HG02870 (cell line): ENCODE results near the gene SRPRB.

ENCODE experiments used
- ATAC-seq: cut with Tn5 transposase; IDR thresholded peaks from one replicate; pipeline ENCODE4 v1.9.1; 2021; ENCODE audit warnings: mild to moderate bottlenecking, moderate library complexity; ENCODE audit not compliant: unreplicated experiment

The SRPRB gene

GRCh38 chr3:133840055-133840737, 34.6 kb downstream of the SRPRB start:
- ATAC-seq = no peak

- no peak for ATAC-seq
Observed at GRCh38 chr3:133840767-133841166, 35.2 kb downstream of the SRPRB start.

- no peak for ATAC-seq
Observed at GRCh38 chr3:133841196-133841595, 35.6 kb downstream of the SRPRB start.

- no peak for ATAC-seq
Observed at GRCh38 chr3:133842158-133842557, 36.5 kb downstream of the SRPRB start.

DNA sequence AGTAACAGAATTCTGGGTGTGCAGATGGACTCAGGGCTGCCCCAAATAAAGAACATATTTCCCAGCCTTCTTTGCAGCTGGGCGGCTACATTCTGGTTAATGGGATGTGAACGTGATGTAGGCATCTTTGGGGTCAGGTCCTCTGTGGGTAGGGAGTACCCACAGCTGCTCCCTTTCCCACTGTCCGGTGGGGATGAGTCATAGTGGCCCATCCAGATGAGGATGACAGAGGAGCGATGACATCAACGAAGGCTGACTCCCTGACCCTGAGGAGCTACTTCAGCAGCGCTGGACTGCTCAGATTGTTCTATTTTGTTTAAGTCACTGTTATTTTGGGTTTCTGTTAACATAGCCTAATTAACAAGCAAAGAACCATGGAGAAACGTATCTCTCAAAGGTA, 38.0 kb downstream of the SRPRB start:
- ATAC-seq = no peak

GRCh38 chr3:133845127-133845526, 39.5 kb downstream of the SRPRB start:
- no peak for ATAC-seq

- no peak for ATAC-seq
Observed at GRCh38 chr3:133849346-133849745, 43.7 kb downstream of the SRPRB start.

GRCh38 chr3:133850034-133850433, 44.4 kb downstream of the SRPRB start:
- ATAC-seq = no peak

- no peak for ATAC-seq
Observed at GRCh38 chr3:133851266-133851906, 45.8 kb downstream of the SRPRB start.

DNA sequence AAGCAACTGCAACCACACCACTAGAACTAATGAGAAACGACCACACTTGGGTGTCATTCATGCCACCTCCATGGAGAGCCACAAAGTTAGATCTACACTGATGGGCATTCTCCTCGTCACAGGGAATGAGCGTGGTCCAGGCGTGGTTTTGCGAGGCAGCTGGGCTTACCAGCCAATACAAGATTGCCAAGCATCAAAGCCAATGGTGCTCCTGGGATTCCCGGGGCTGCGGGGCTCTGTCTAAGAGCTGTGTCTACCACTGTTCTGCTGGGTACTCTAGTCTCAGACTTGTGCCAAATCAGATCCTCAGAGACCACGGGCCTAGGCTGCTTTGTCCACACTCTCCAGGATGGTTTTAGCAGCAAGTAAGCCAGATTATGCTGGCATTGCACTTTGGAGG, 46.3 kb downstream of the SRPRB start:
- ATAC-seq = no peak

- no peak for ATAC-seq
Observed at GRCh38 chr3:133853063-133853924, 47.7 kb downstream of the SRPRB start.

DNA sequence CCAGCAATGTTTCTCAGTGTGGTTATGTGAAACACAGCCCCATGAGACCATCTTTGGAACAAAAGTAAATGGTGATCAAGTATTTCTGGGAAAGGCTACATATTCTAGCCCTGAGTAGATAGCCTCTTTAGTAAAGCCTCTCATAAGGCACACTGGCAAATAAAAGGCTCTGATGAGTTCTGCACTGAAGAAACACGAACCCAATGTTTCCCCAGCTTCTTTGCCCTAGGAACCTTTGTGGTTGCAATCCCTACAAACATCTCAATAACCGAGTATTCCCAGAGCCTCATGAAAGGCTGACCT, 48.3 kb downstream of the SRPRB start:
- ATAC-seq = no peak

DNA sequence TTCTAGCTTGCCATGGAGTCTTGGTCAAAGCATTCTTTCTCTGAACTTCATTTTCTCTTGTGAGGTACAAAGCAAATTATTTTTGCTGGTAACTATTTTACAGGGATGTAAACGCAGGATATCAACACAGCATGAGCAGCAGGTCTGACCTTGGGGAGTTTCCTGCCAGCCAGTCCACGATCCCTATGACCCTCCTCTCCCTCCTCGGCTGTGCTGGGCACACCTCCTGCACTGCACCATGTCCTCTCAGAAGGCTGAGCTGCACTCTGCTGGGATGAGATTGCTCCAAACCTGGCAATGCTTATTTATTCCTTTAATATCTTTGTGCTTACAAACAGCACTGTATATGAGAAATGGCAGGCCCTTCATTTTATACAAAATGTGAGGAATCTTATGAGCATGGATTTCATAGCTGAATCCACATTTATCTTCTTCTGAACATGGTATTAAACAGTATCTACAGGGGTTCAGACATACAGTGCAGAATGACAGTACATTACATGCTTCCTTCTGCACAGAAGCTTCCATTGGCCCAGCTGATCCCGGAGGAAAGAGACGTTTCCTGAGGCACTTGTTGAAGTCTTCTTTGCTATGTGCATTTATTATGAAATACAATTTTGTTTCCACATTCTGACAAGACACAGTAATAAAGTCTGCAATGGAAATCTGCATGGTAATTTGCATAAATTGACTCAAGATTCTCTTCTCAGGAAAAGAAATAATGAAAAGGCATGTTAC, 48.8 kb downstream of the SRPRB start:
- ATAC-seq = no peak

GRCh38 chr3:133855002-133855370, 49.4 kb downstream of the SRPRB start:
- no peak for ATAC-seq

DNA sequence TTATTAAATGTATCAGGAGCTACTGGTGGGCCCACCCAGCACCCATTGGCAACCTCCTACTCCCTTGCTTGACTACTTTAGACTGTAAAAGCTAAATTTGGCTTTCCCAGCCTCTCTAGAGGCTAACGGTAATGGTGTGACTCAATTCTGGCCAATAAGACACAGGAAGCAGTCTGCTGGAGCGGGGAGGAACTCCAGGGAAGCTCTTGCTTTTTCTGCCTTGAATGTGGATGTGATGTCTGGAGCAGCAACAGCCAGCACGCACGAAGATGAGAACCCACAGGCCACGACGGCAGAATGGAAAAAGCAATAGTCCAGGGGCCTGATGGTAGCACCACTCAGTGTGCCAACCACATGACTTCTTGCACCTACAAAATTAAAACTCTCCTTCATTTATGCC, 50.2 kb downstream of the SRPRB start:
- no peak for ATAC-seq

GRCh38 chr3:133856316-133856715, 50.7 kb downstream of the SRPRB start:
- ATAC-seq = no peak

- no peak for ATAC-seq
Observed at GRCh38 chr3:133857767-133858166, 52.2 kb downstream of the SRPRB start.

- no peak for ATAC-seq
Observed at GRCh38 chr3:133859381-133860234, 54.0 kb downstream of the SRPRB start.

DNA sequence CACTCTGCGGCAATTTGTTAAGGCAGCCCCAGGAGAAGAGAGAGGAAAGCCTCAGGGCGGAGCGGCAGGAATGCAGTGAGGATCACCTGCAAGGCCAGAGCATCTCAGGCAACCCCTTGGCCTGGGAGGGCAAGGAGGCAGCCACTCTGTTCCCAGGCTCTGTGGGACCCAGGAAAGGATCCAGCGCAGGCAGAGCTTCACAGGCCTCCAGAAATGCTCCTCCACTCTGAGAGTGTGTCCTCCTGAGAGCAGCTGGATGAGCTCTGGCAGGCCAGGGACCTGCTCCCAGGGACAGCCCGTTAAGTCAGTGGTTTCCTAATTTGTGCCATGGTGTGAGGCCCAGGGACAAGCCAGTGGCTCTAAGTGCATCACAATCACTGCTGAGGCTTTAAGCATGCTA, 54.9 kb downstream of the SRPRB start:
- ATAC-seq = no peak

- no peak for ATAC-seq
Observed at GRCh38 chr3:133862161-133862560, 56.5 kb downstream of the SRPRB start.

DNA sequence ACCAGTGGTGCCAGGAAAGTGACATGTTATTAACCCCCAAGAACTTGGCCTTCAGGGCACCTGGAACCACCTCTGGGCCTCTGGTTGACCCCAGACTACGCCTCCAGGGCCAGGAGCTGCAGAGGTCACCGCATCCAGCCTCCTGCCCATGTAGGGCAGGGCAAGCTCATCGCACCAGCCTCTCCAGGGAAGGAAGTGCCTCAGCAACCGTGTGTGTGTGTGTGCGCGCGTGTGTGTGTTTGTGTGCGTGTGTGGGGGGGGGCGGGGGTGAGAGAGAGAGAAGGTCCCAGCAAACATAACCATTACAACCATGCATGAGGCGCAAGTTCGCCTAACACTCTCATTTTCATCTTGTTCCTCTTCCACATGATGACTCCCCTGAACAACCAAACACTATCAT, 58.3 kb downstream of the SRPRB start:
- no peak for ATAC-seq
